T-helper 1 cell treated with Interleukin-12 subunit alpha and Interleukin-12 subunit beta and Interleukin-4 antibody, amounts not matched to agents 30 ng/mL and 1 ng/mL, for 36 hours (primary cell): ENCODE data around the gene ZXDC. TPM values are rescaled to one million over a fixed set of nuclear protein-coding genes. Genes with fewer than 3 reads are reported as not detected.

Experiments used
- intact Hi-C: fragments of 100-400 bp; cut with micrococcal nuclease; formaldehyde crosslinking; loops from one replicate; pipeline ENCODE4 v1.15.1; 2024
- total RNA-seq: library from RNA; stranded (reverse); gene quantifications from 2 replicates; pipeline ENCODE4 v1.2.3, GENCODE V29; 2022

The ZXDC gene
- total RNA-seq, 1 donor from 2014 or later = 32.5 TPM

DNA sequence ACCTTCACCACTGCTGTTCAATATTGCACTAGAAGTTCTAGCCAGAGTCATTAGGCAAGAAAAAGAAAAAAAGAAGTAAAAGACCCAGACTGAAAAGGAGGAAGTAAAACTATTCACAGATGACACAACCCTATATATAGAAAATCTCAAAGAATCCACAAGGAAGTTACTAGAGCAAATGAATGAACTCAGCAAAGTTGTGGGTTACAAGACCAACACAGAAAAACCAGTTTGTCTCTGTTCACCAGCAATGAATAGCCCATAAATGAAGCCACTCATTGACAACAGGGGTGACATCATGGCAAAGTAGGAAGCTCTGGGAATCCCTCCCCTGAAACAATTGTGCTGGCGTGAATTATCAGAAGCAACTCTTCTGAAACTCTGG lies 76.3 kb downstream of the ZXDC start:
- intact Hi-C loops = no loop called here

DNA sequence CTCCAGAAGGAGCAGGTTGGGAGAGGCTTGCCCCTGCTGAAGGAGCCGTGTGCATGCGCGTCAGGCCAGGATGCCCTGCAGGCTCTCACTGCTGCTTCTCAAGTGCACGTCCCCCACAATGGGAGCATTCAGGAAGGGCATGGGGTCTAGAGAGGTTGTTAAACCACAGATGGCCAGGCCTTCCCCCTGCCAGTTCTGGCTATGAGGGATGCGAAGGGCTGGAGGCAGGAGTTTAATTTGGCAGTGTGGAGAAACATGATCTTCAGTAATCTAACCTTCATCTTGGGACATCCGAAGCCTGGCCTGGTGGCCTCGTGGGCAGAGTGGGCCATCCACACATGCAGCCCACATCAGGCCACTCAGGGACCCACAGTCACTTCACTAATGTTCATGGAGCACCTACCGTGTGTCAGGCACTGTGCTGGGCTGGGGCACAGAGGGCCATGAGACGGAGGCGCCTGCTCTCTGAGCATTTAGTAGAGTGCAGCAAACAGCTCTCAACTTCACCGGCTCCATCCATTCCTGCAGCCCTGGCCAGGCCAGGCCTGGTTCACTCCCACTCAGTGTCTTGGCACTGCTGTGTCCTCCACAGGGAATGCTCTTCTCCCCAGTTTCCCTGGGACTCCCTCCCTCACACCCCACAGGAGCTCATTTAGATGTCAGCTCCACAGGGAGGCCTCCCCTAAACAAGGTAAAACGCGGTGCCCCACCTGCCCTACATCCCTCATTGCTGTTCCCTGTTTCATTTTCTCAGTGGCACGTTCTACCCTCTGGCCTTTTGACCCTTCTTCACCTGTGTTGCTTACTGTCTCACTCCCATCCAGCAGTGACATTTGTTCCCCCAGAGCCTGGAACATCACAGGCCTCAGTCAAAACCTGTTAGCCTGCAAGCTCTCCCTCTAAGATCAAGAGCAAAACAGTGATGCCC lies 77.0 kb downstream of the ZXDC start:
- intact Hi-C loops = no loop called here

DNA sequence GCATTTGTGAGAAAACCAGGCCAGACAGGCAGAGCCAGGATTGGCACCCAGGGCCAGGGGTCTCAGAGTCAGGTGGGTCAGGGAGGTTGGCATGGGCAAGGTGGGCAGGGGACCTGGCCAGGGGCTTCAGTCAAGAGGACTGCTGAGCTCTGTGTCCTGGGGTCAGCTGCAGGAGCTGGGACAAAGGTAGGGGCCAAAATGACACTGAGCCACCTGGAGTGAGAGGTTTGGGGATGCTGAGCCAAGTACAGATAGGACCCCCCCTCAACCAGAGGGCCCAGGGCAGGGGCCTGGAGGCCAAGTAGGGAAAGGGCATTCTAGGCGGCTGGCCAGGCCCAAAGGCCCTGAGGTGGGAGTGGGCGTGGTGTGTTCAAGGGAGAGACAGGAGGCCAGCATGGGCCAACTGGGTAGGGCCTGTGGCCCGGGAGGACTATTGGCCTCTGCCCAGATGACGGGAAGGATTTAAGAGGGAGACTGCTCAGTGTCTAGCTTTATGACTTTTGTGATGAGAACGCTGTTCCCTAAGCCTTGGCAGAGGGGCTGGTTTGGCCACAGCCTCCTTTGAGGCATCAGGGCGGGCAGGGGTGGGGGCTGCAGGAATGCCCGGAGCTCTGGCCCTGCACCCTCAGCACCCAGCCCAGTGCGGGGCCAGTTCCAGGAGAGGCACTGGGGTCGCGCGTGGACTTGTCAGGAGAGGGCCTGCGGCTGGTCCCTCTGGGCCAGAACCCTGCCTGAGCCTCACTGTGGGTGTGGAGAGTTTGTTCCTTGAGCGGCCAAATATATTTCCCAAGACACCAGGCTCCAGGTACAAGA lies 77.9 kb downstream of the ZXDC start:
- intact Hi-C loops = no loop called here

DNA sequence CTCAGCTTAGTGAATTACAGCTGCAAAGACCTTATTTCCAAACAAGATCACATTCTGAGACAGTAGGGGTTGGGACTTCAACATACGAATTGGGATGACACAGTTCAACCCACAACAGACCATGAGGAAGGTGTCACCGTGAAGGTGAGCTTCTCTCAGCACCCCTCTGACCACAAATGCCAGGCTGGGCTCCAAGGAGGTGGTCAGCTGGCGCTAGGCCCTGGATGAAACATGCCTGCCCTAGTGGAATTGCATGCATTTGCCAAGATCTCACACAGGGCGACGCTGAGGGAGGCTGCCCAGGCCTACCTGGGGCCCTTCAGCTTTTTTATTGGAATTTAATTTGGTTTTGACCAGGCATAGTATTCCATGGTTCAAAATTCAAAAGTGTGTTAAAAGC lies 79.2 kb downstream of the ZXDC start:
- intact Hi-C loops = no loop called here

DNA sequence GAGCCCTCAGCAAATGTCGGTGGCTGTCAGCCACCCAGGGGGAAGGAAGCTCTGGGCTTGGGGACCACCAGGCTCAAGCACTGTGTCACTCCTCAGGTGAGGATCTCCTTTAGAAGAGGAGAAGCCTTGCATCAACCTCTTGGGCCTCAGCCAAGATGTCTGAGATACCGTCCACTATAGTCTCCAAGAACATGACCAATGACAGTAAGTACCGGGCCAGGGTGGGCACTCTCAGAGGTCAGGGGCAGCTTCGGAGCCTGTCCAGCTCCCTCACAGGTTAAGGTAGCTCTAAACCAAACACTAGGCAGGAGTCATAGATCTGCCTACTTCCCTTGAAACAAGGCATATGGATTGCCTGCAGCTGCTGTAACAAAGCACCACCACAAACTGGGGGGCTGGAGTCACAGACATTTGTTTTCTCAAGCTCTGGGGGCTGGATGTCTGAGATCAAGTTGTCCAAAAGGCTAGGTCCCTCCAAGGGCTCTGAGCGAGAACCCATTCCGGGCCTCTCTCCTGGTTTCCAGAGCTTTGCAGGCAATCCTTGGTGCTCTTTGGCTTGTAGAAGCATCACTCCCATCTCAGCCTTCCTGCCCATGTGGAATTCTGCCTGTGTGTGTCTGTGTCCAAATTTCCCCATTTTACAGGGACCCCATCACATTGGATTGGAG lies 79.7 kb downstream of the ZXDC start:
- intact Hi-C loops = no loop called here

DNA sequence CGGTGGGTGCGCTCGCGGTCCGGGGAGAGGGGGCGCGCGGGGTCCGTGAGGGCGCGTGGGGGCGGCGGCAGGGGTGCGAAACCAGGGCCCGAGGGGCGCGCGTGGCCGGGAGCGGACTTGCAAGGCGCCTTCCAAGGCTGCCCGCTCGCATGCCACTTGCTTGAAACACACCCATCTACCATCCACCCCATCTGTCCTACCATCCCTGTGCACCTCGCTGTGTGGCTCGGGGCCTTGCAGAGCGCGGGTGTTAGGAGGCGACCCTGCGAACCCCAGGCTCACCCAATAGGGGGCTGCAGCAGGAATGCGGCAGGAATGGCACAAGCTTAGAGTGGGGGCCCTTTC lies 80.7 kb downstream of the ZXDC start:
- intact Hi-C loops = no loop called here

DNA sequence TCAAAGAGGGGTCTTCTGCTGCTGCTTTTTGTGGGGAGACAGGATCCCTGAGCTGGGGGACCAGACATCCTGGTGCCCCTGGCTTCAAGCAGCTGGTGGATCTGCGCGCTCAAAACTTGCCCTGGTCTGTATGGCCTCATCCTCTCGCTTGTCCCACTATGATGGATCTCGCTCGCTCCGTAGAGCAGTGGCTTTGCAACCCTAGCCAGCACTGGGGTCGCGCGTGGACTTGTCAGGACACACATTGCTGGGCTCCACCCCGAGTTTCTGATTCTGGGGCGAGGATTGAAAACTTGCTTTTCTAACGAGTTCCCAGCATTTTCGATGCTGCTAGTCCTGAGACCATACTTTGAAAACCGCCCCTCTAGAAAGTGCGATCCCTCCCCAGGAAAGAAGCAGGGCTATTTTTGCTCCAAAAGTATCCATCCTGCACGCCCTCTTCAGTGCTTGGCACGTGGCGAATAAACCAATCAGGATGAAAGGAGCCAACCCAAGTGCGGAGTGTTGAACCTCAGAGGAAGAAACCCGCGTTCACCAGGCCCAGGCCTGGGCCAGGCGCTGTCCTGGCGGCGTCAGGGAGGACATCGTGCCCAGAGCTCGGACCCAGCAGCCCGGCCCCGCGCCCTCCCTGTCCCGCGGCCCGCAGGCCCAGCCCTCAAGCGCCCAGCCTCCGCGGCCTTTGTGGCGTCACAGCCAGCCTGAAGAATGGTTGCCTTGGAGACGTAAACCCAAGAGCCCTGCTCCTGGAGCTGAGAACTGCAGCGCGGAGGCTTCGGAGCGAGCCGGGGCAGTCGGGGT lies 81.3 kb downstream of the ZXDC start, which contains the start of gene CFAP100:
Gene CFAP100, plus strand, starts transcription at position 731 of the 798 bp plus-strand sequence. CDS start 1,092 bp downstream, outside the sequence.
- intact Hi-C loops = no loop called here

DNA sequence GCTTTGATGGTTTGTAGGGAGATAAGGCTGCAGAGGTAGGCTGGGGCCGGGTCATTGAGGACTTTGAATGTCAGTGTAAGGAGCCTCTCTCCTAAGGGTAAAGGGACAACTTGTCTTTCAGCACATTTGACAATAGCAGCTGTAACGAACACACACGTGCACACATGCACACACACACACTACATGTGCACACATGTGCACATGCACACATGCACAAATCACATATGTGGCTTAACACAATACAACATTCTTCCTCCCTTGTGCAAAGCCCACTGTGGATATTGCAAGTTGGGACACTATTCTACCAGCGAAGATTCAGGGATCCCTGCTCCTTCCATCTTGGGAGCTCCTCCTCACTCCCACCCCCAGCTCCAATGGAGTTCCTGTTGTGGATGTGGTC lies 82.1 kb downstream of the ZXDC start:
- intact Hi-C loops = no loop called here

DNA sequence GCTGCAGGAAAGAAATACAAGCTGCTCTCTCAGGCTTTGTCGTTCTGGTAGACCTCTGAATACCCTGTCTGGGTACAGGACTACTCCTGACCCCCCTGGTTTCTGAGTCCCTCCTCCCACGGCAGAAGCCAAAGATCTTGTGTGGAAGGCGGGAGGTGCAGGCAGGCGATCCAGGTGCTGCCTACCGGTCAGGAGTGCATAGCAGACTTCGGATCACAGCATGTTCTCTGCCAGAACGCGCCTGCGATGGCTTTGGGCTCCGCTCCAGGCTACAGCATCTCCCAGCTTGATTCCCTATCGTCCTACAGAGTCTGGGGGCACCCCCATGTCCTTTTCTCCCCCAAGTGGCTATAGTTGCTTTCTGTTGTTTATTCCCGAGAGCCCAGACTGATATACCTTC lies 83.4 kb downstream of the ZXDC start:
- intact Hi-C loops = no loop called here

DNA sequence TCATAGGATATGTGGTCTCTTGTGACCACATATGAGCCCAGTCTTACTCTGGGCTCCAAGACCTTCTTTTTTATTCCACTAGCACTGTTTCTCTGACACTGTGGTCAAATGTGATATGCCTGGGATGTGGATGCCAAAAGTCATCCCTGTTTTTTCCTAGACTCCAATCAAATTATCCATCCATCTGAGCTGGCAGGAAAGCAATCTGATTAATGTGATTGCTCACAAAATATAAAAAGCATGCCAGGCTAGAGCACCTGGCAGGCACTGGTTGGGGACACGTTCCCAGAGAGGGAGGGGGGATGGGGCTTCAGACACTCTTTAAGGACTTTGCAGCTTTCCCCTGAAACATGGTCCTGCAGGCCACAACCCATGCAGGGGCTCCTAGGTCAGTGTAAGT lies 84.1 kb downstream of the ZXDC start:
- intact Hi-C loops = no loop called here

DNA sequence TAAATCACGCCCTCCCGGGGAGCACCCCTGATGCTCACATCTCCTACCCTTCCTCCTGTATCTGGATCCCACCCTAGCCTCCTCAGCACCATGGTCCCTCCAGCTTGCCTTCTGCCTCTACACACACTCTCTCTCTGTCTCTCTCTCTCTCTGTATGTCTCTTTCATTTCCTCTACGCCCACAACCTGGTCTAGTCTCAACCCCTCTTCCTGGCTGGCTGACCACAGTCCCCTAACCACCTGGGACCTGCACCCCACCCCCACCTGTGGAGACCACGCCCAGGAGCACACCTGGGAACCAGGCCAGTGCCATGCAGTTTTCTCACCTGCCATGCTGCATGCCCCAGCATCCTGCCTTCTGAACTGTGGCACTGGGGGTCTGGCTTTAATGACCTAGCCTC lies 84.9 kb downstream of the ZXDC start:
- intact Hi-C loops = no loop called here

DNA sequence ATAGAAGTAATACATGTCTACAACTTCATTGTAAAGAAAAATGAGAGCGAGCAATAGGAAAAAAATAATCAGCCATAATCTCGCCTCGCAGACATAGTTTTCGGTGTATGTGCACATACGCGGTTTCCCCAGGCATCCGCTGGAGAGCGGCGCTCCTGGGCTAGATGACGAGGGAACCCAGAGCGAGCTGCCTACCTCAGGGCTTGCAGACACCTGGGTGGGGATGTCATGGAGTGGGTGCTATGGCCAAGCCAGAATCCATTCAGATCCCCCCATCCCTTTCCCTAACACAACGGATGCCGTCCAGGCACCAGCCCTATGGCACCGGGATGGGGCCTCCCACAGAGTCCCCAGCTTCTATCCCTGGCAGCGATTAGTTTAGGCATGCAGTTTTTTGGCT lies 85.5 kb downstream of the ZXDC start:
- intact Hi-C loops = no loop called here

DNA sequence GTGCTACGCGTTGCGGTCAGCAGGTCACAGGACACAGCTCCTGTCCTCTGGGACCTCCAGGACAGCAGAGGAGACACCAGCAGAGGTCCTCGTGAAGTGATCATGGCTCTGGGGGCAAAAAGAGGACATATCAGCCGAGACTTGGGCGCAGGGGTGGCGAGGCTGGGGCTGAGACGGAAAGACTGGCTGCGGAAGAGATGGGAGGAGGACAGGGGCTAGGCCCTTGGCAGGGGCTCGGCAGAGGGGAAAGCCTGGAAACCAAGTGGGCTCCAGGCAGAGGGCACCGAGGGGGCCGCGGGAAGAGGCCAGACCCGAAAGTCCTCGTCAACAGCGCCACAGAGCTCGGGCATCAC lies 85.9 kb downstream of the ZXDC start:
- intact Hi-C loops = loop anchor here (1.0 to 5.0 kb wide), 2 partner anchors 143 to 417 kb away; no protein-coding TSS in a partner anchor

DNA sequence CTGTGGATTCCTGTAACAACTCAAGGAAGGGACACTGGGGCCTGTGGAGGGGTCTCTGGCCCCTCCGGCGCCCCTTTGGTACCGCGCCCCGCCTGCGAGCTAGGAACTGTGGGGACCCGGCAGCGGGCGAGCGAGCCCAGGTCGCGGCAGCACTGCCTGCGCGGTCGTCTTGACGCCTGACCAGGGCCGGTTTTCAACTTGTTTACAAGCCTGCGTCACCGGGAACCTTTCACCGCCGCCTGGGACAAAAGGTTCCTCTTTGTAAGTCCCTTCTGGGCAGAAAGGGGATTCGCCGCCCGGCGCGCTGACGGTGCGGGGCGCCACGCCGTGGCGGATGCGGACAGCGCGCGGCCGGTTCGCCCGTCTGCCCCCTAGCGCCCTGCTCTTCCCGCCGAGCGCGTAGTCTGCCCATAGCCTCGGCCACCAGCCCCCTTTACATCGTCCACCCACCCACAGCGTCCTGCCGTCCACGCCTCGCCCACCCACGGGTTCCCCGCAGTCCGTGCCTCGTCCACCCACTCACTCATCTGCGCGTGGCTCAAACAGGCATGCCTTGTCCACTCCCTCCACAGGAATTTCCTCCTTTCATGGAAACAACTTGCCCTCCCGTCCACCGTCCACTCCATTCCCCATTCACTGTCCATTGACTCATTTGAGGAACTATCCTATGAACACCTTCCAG lies 86.4 kb downstream of the ZXDC start:
- intact Hi-C loops = loop anchor here (1.0 to 5.0 kb wide), 2 partner anchors 143 to 417 kb away; no protein-coding TSS in a partner anchor

Other genes starting within 250 kb of the ZXDC start
- not detected in 2 replicates for gene KLF15, start 118.5 kb downstream of the ZXDC start, total RNA-seq
- not detected in 2 replicates for gene CFAP100, start 81.0 kb downstream of the ZXDC start, total RNA-seq
- not detected in 2 replicates for gene UROC1, start 41.9 kb upstream of the ZXDC start, total RNA-seq
- gene CHST13, start 48.3 kb upstream of the ZXDC start, total RNA-seq = not detected in 2 replicates
- not detected in 2 replicates for gene C3orf22, start 83.0 kb upstream of the ZXDC start, total RNA-seq
- gene TXNRD3, start 179.2 kb upstream of the ZXDC start, total RNA-seq = 0.24 and 0.81 TPM in 2 replicates
- 5.2 and 6.8 TPM in 2 replicates for gene CHCHD6, start 228.3 kb upstream of the ZXDC start, total RNA-seq